H9 (cell line): ENCODE measurements around the gene FGA. TPM values are rescaled to one million over a fixed set of nuclear protein-coding genes. Genes with fewer than 3 reads are reported as not detected.

Source experiments
- DNase-seq: peaks from one replicate; pipeline ENCODE4 v3.0.0-alpha.2; 2017
- H2AFZ ChIP-seq: one replicate; pipeline ENCODE4 v1.6.1; 2013; ENCODE audit warnings: mild to moderate bottlenecking, low read length, control low read depth, moderate library complexity
- H2AK5ac ChIP-seq: 2 replicates; pipeline ENCODE4 v1.6.1; 2013; ENCODE audit warnings: low read length, control low read depth, mixed read lengths; ENCODE audit not compliant: insufficient read length
- H2BK120ac ChIP-seq: one replicate; pipeline ENCODE4 v1.6.1; 2013; ENCODE audit warnings: low read depth, mild to moderate bottlenecking, low read length, control low read depth, inconsistent platforms; ENCODE audit not compliant: poor library complexity, severe bottlenecking
- H2BK12ac ChIP-seq: 2 replicates; pipeline ENCODE4 v1.6.1; 2013; ENCODE audit warnings: low read length, control low read depth, mixed read lengths, low read depth; ENCODE audit not compliant: insufficient read length
- H2BK15ac ChIP-seq: 2 replicates; pipeline ENCODE4 v1.6.1; 2013; ENCODE audit warnings: low read depth, low read length, control low read depth
- H2BK20ac ChIP-seq: one replicate; pipeline ENCODE4 v1.6.1; 2013; ENCODE audit warnings: low read depth, mild to moderate bottlenecking, low read length, control low read depth, inconsistent platforms; ENCODE audit not compliant: poor library complexity, severe bottlenecking
- H2BK5ac ChIP-seq: 2 replicates; pipeline ENCODE4 v1.6.1; 2013; ENCODE audit warnings: low read length, control low read depth, mixed read lengths; ENCODE audit not compliant: insufficient read length
- H3K14ac ChIP-seq: 2 replicates; pipeline ENCODE4 v1.6.1; 2013; ENCODE audit warnings: low read length, control low read depth; ENCODE audit not compliant: insufficient read depth
- H3K18ac ChIP-seq: 2 replicates; pipeline ENCODE4 v1.6.1; 2013; ENCODE audit warnings: low read depth, mild to moderate bottlenecking, mixed read lengths, low read length, control low read depth; ENCODE audit not compliant: insufficient read length
- H3K23ac ChIP-seq: 2 replicates; pipeline ENCODE4 v1.6.1; 2013; ENCODE audit warnings: low read length, control low read depth, mixed read lengths, low read depth; ENCODE audit not compliant: insufficient read length
- H3K23me2 ChIP-seq: 2 replicates; pipeline ENCODE4 v1.6.1; 2013; ENCODE audit warnings: low read depth, mild to moderate bottlenecking, mixed read lengths, low read length, control low read depth; ENCODE audit not compliant: insufficient read length, poor library complexity, severe bottlenecking
- H3K27ac ChIP-seq: 2 replicates; pipeline ENCODE4 v1.5.1; 2013; ENCODE audit warnings: low read length, control low read depth, mixed read lengths, low read depth; ENCODE audit not compliant: insufficient read length
- H3K27me3 ChIP-seq: 2 replicates; pipeline ENCODE4 v1.6.1; 2013; ENCODE audit warnings: low read length, control low read depth, inconsistent platforms; ENCODE audit not compliant: insufficient read depth
- H3K4ac ChIP-seq: 2 replicates; pipeline ENCODE4 v1.6.1; 2013; ENCODE audit warnings: low read depth, mild to moderate bottlenecking, control low read depth, inconsistent platforms, low read length, moderate library complexity
- H3K4me1 ChIP-seq: 2 replicates; pipeline ENCODE4 v1.6.1; 2013; ENCODE audit warnings: low read length, control low read depth, inconsistent platforms; ENCODE audit not compliant: insufficient read depth
- H3K4me2 ChIP-seq: 2 replicates; pipeline ENCODE4 v1.6.1; 2013; ENCODE audit warnings: low read length, control low read depth, mixed read lengths; ENCODE audit not compliant: insufficient read length, insufficient read depth
- H3K56ac ChIP-seq: 2 replicates; pipeline ENCODE4 v1.6.1; 2013; ENCODE audit warnings: low read depth, mild to moderate bottlenecking, mixed read lengths, low read length, control low read depth; ENCODE audit not compliant: insufficient read length
- H3K79me1 ChIP-seq: 2 replicates; pipeline ENCODE4 v1.6.1; 2013; ENCODE audit warnings: low read depth, mild to moderate bottlenecking, moderate library complexity, low read length, control low read depth, inconsistent platforms; ENCODE audit not compliant: insufficient read depth, poor library complexity, severe bottlenecking
- H3K79me2 ChIP-seq: 2 replicates; pipeline ENCODE4 v1.6.1; 2013; ENCODE audit warnings: low read length, control low read depth, inconsistent platforms; ENCODE audit not compliant: insufficient read depth
- H3K9ac ChIP-seq: 2 replicates; pipeline ENCODE4 v1.6.1; 2013; ENCODE audit warnings: low read length, control low read depth, mixed read lengths; ENCODE audit not compliant: insufficient read length; ENCODE audit errors: extremely low read depth
- H3K9me3 ChIP-seq: one replicate; pipeline ENCODE4 v1.6.1; 2013; ENCODE audit warnings: low read depth, low read length, inconsistent platforms; ENCODE audit not compliant: control insufficient read depth
- H3T11ph ChIP-seq: one replicate; pipeline ENCODE4 v1.6.1; 2013; ENCODE audit warnings: mild to moderate bottlenecking, low read length, control low read depth, inconsistent platforms
- H4K20me1 ChIP-seq: one replicate; pipeline ENCODE4 v1.6.1; 2013; ENCODE audit not compliant: control insufficient read depth, insufficient read length, insufficient read depth
- H4K5ac ChIP-seq: 2 replicates; pipeline ENCODE4 v1.6.1; 2013; ENCODE audit warnings: low read depth, mild to moderate bottlenecking, mixed read lengths, low read length, control low read depth; ENCODE audit not compliant: insufficient read length
- H4K8ac ChIP-seq: replicated peaks from 2 replicates; pipeline ENCODE4 v1.6.1; 2013; ENCODE audit warnings: low read length, control low read depth, mixed read lengths, low read depth; ENCODE audit not compliant: insufficient read length
- H4K91ac ChIP-seq: 2 replicates; pipeline ENCODE4 v1.6.1; 2013; ENCODE audit warnings: low read depth, mild to moderate bottlenecking, moderate library complexity, mixed read lengths, low read length, control low read depth; ENCODE audit not compliant: insufficient read length
- H3K27ac Mint-ChIP-seq, 3 experiments: 2 replicates in 2 of 3; 3 replicates in 1 of 3; pipeline ENCODE4 v1.8.0; 2020 to 2021; ENCODE audit warnings: mixed read lengths in 3 of 3, mild to moderate bottlenecking in 1 of 3, moderate library complexity in 1 of 3
- H3K27me3 Mint-ChIP-seq: 2 replicates; pipeline ENCODE4 v1.8.0; 2021; ENCODE audit warnings: low read depth, mild to moderate bottlenecking, moderate library complexity, mixed read lengths
- H3K36me3 Mint-ChIP-seq, 3 experiments: 2 replicates in 2 of 3; 3 replicates in 1 of 3; pipeline ENCODE4 v1.8.0; 2020 to 2021; ENCODE audit warnings: low read depth in 3 of 3, mixed read lengths in 3 of 3; ENCODE audit not compliant: insufficient read depth in 1 of 3
- H3K4me1 Mint-ChIP-seq, 2 experiments: 2 replicates each; pipeline ENCODE4 v1.8.0; 2020; ENCODE audit warnings: mixed read lengths in 2 of 2
- H3K4me3 Mint-ChIP-seq, 2 experiments: 2 replicates in 1 of 2; 3 replicates in 1 of 2; pipeline ENCODE4 v1.8.0; 2020 to 2021; ENCODE audit warnings: mild to moderate bottlenecking in 2 of 2, mixed read lengths in 2 of 2, moderate library complexity in 1 of 2
- H3K9me3 Mint-ChIP-seq, 2 experiments: 2 replicates in 1 of 2; 3 replicates in 1 of 2; pipeline ENCODE4 v1.8.0; 2020; ENCODE audit warnings: mild to moderate bottlenecking in 2 of 2, mixed read lengths in 2 of 2, moderate library complexity in 1 of 2
- CTCF ChIP-seq: fragments of 200-600 bp; sonication (generic); conservative IDR thresholded peaks from 3 replicates; pipeline ENCODE4 v1.8.0; 2021; ENCODE audit warnings: antibody characterized with exemption, mild to moderate bottlenecking
- WGBS: extraction: QIAGEN DNeasy Blood & Tissue Kit; methylation state at CpG from one replicate; pipeline ENCODE4 v1.1.7; 2013; ENCODE audit warnings: missing lambda C conversion rate, low lambda C conversion rate, mixed read lengths; ENCODE audit not compliant: insufficient read length; ENCODE audit errors: extremely low coverage; 5-methylcytosine and 5-hydroxymethylcytosine counted together
- total RNA-seq: library from RNA; stranded (reverse); gene quantifications from 2 replicates; pipeline ENCODE4 v1.2.1, GENCODE V29; 2021

The FGA gene
- total RNA-seq, 1 experiment from 2014 or later = not detected

GRCh38 chr4:154585369-154586018, 5.0 kb downstream of the FGA start:
- no peaks in the 10 kb centered on the region for H3K4me1 ChIP-seq
- no peaks in the 10 kb centered on the region for H3K27me3 ChIP-seq
- no peak overlapping the region for H3K27ac Mint-ChIP-seq

More at GRCh38 chr4:154585369-154586018, 5.0 kb downstream of the FGA start:
- Histone ChIP-seq H4K20me1 (no peaks in the 10 kb centered on the region), H3K56ac (no peak overlapping the region), H3K79me2 (no peaks in the 10 kb centered on the region), H2BK5ac (no peak overlapping the region), H3K27ac (no peak overlapping the region), H4K8ac (no peak overlapping the region), H3K9me3 (no peaks in the 10 kb centered on the region), H3K18ac (no peak overlapping the region), H3K23ac (no peak overlapping the region), H2AFZ (no peak overlapping the region), H3K9ac (no peak overlapping the region), H3K4ac (no peak overlapping the region), H2BK15ac (no peak overlapping the region), H2BK120ac (no peak overlapping the region), H3K4me2 (no peak overlapping the region), H2BK12ac (no peak overlapping the region), H3K23me2 (no peaks in the 10 kb centered on the region), H2BK20ac (no peak overlapping the region), H4K91ac (no peak overlapping the region), H4K5ac (no peak overlapping the region), H3K79me1 (no peaks in the 10 kb centered on the region), H3T11ph (no peak overlapping the region), H3K14ac (no peak overlapping the region), H2AK5ac (no peak overlapping the region)
- H3K36me3 Mint-ChIP-seq = no peaks in the 10 kb centered on the region
- peaks cover 5 to 7% of the 10 kb centered on the region in 2 experiments for H3K4me1 Mint-ChIP-seq
- DNase-seq = no peak
- no peak overlapping the region for H3K4me3 Mint-ChIP-seq
- WGBS = no CpG with 5 or more reads among the region's 10 CpGs
- TF ChIP-seq CTCF = no peak
- H3K9me3 Mint-ChIP-seq = no peaks in the 10 kb centered on the region
- H3K27me3 Mint-ChIP-seq = no peaks in the 10 kb centered on the region
